B cell (primary cell): Measurements from ENCODE around the gene ATP2B3. TPM values are rescaled to one million over a fixed set of nuclear protein-coding genes. Genes with fewer than 3 reads are reported as not detected.

ENCODE experiments used
- ATAC-seq: fragments of 200-7000 bp; cut with Tn5 transposase; one replicate; pipeline ENCODE4 v1.10.0; 2021; ENCODE audit warnings: low read depth, mild to moderate bottlenecking, moderate number of reproducible peaks, moderate library complexity
- CTCF ChIA-PET: fragments of 350-600 bp; sonication (Branson Sonifier 250); formaldehyde crosslinking; loops from one replicate; lab custom pipeline; 2021; ENCODE audit warnings: antibody characterized with exemption, inconsistent platforms; lab: Charles Lee
- POLR2A ChIA-PET: fragments of 350-600 bp; sonication (Branson Sonifier 250); formaldehyde crosslinking; loops from one replicate; lab custom pipeline; 2021; ENCODE audit warnings: antibody characterized with exemption; lab: Charles Lee
- DNase-seq: peaks from one replicate; pipeline ENCODE4 v3.0.0; 2013
- H2AFZ ChIP-seq: 2 replicates; pipeline ENCODE4 v1.6.1; 2012; ENCODE audit warnings: mild to moderate bottlenecking, low read depth, low read length; ENCODE audit not compliant: insufficient read depth, poor library complexity, severe bottlenecking
- H3K27ac ChIP-seq, 2 donors: 1 replicate in 1 of 2; 2 replicates in 1 of 2; pipeline ENCODE4 v1.5.1; 2012 to 2013; ENCODE audit warnings: low read length in 2 of 2, mild to moderate bottlenecking in 2 of 2, moderate library complexity in 1 of 2
- H3K27me3 ChIP-seq, 4 experiments: fragments of 200-600 bp in 1 of 4; sonication (generic) in 1 of 4; replicated peaks in 1 of 4; 1 replicate in 2 of 4; 2 replicates in 2 of 4; pipeline versions ENCODE4 v1.6.1 to v1.7.0; 2013 to 2016; ENCODE audit warnings: low read length in 3 of 4, mild to moderate bottlenecking in 2 of 4, mixed read lengths in 1 of 4, moderate library complexity in 1 of 4; ENCODE audit not compliant: insufficient read depth in 4 of 4, control insufficient read depth in 3 of 4; ENCODE audit errors: control extremely low read depth in 1 of 4
- H3K36me3 ChIP-seq, 2 experiments: replicated peaks in 1 of 2; 1 replicate in 1 of 2; 2 replicates in 1 of 2; pipeline versions ENCODE4 v1.6.1 to v1.7.1; 2013; ENCODE audit warnings: low read length in 1 of 2; ENCODE audit not compliant: insufficient read depth in 2 of 2, control insufficient read depth in 1 of 2; ENCODE audit errors: control extremely low read depth in 1 of 2, extremely low read depth in 1 of 2
- H3K4me1 ChIP-seq, 2 donors: fragments of 200-600 bp in 1 of 2; sonication (generic) in 1 of 2; 1 replicate in 1 of 2; 2 replicates in 1 of 2; pipeline versions ENCODE4 v1.5.1 to v1.6.1; 2013 to 2017; ENCODE audit warnings: low read length in 2 of 2; ENCODE audit not compliant: control insufficient read depth in 2 of 2, insufficient read depth in 2 of 2
- H3K4me2 ChIP-seq: replicated peaks from 2 replicates; pipeline ENCODE3; 2012; ENCODE audit warnings: mild to moderate bottlenecking, low read depth, low read length; ENCODE audit not compliant: poor library complexity, severe bottlenecking
- H3K4me3 ChIP-seq, 5 experiments: fragments of 200-600 bp in 1 of 5; sonication (generic) in 1 of 5; 1 replicate in 3 of 5; 2 replicates in 2 of 5; pipeline versions ENCODE4 v1.5.1 to v1.7.0; 2011 to 2016; ENCODE audit warnings: low read length in 4 of 5, mild to moderate bottlenecking in 4 of 5, low read depth in 2 of 5, control low read depth in 1 of 5, moderate library complexity in 1 of 5; ENCODE audit not compliant: insufficient read depth in 1 of 5; ENCODE audit errors: control extremely low read depth in 1 of 5, extremely low read depth in 1 of 5
- H3K79me2 ChIP-seq: fragments of 200-600 bp; sonication (generic); one replicate; pipeline ENCODE4 v1.6.0; 2016; ENCODE audit warnings: low read length; ENCODE audit not compliant: control insufficient read depth, insufficient read depth
- H3K9ac ChIP-seq: fragments of 200-600 bp; sonication (generic); 2 replicates; pipeline ENCODE4 v1.6.1; 2017; ENCODE audit warnings: mild to moderate bottlenecking, low read length, moderate library complexity
- H3K9me3 ChIP-seq, 3 donors: one replicate each; pipeline versions ENCODE4 v1.6.1 to v1.7.1; 2013; ENCODE audit warnings: low read length in 2 of 3; ENCODE audit not compliant: control insufficient read depth in 2 of 3, insufficient read depth in 1 of 3; ENCODE audit errors: control extremely low read depth in 1 of 3
- H4K20me1 ChIP-seq: 2 replicates; pipeline ENCODE4 v1.6.0; 2012; ENCODE audit warnings: mild to moderate bottlenecking, low read length; ENCODE audit not compliant: insufficient read depth, control insufficient read depth, poor library complexity, severe bottlenecking
- H3K27ac Mint-ChIP-seq: one replicate; pipeline ENCODE4 v1.8.0; 2021; ENCODE audit warnings: mixed read lengths
- H3K27me3 Mint-ChIP-seq: one replicate; pipeline ENCODE4 v1.8.0; 2021; ENCODE audit warnings: mixed read lengths
- H3K4me1 Mint-ChIP-seq: one replicate; pipeline ENCODE4 v1.8.0; 2021; ENCODE audit warnings: mixed read lengths
- H3K4me3 Mint-ChIP-seq: one replicate; pipeline ENCODE4 v1.8.0; 2021; ENCODE audit warnings: mixed read lengths
- H3K9me3 Mint-ChIP-seq: one replicate; pipeline ENCODE4 v1.8.0; 2022; ENCODE audit warnings: mixed read lengths; ENCODE audit not compliant: insufficient read depth
- CTCF ChIP-seq: fragments of 200-600 bp; IDR thresholded peaks from one replicate; pipeline ENCODE4 v1.8.0; 2022; ENCODE audit warnings: antibody characterized with exemption, mild to moderate bottlenecking
- EZH2 ChIP-seq: IDR thresholded peaks from 2 replicates; pipeline ENCODE4 v1.6.1; 2012; ENCODE audit warnings: borderline replicate concordance, low read depth, mild to moderate bottlenecking, moderate library complexity, low read length; ENCODE audit not compliant: insufficient read depth, poor library complexity, severe bottlenecking
- WGBS: methylation state at CpG from one replicate; pipeline ENCODE4 v1.1.5; 2013; ENCODE audit warnings: missing lambda C conversion rate; ENCODE audit not compliant: insufficient coverage; 5-methylcytosine and 5-hydroxymethylcytosine counted together
- intact Hi-C: fragments of 100-400 bp; cut with micrococcal nuclease; formaldehyde crosslinking; loops from one replicate; pipeline ENCODE4 v1.10.0; 2022
- polyA plus RNA-seq: library from polyadenylated mRNA; depleted of rRNA; stranded (reverse); fragments of >200 nt; gene quantifications from 2 replicates; pipeline ENCODE4 v1.2.3, GENCODE V29; 2012
- total RNA-seq, 2 donors: library from RNA; stranded (reverse); fragments of 120-200 nt in 1 of 2; gene quantifications; 1 replicate in 1 of 2; 2 replicates in 1 of 2; pipeline versions ENCODE4 v1.2.3 to v1.2.4, GENCODE V29; 2013 to 2022

The ATP2B3 gene
- total and polyA plus RNA-seq, 2 donors (not counting 1 experiment from before 2014, with no cell fraction given), result not detected

GRCh38 chrX:153501530-153501929 lies 15.9 kb upstream of the ATP2B3 start:
- H3K27ac ChIP-seq, result no peak overlapping the region
- ChIA-PET CTCF (no interaction called here), POLR2A (no interaction called here)
- no peak for ATAC-seq
- no peaks in the 10 kb centered on the region for H3K79me2 ChIP-seq
- H3K36me3 ChIP-seq, result no peaks in the 10 kb centered on the region
- TF ChIP-seq CTCF (no peak), EZH2 (no peak)
- H3K4me3 ChIP-seq, result no peak overlapping the region
- no peaks in the 10 kb centered on the region for H4K20me1 ChIP-seq
- H2AFZ ChIP-seq, result no peak overlapping the region
- WGBS, result 97% methylated on average over 6 of the region's 8 CpGs
- H3K4me1 ChIP-seq, result no peaks in the 10 kb centered on the region
- H3K9me3 ChIP-seq, result no peaks in the 10 kb centered on the region
- peaks cover 0 to under 1% (median 0%) of the 10 kb centered on the region in 4 experiments for H3K27me3 ChIP-seq
- Mint-ChIP-seq H3K4me3 (no peak overlapping the region), H3K27me3 (no peaks in the 10 kb centered on the region), H3K9me3 (no peaks in the 10 kb centered on the region), H3K4me1 (no peaks in the 10 kb centered on the region), H3K27ac (no peak overlapping the region)
- no peak overlapping the region for H3K4me2 ChIP-seq
- no peak overlapping the region for H3K9ac ChIP-seq
- DNase-seq, result no peak
- intact Hi-C loops, result no loop called here

GRCh38 chrX:153502131-153502530 lies 15.3 kb upstream of the ATP2B3 start:
- Histone ChIP-seq H3K79me2 (no peaks in the 10 kb centered on the region), H3K36me3 (no peaks in the 10 kb centered on the region), H3K27ac (no peak overlapping the region), H2AFZ (no peak overlapping the region), H3K9me3 (no peaks in the 10 kb centered on the region), H3K27me3 (no peaks in the 10 kb centered on the region), H3K4me3 (no peak overlapping the region), H3K9ac (no peak overlapping the region), H4K20me1 (no peaks in the 10 kb centered on the region), H3K4me1 (peaks cover 0 to under 1% of the 10 kb centered on the region in 2 donors), H3K4me2 (no peak overlapping the region)
- ChIA-PET CTCF (no interaction called here), POLR2A (no interaction called here)
- Mint-ChIP-seq H3K27ac (no peak overlapping the region), H3K4me1 (no peaks in the 10 kb centered on the region), H3K9me3 (no peaks in the 10 kb centered on the region), H3K4me3 (no peak overlapping the region), H3K27me3 (no peaks in the 10 kb centered on the region)
- ATAC-seq, result no peak
- WGBS, result 92% methylated on average over 2 of the region's 10 CpGs
- DNase-seq, result no peak
- intact Hi-C loops, result no loop called here
- no peak for TF ChIP-seq EZH2
- TF ChIP-seq CTCF, result no peak
